Common myeloid progenitor, CD34-positive (primary cell): Measurements from ENCODE around the gene SLC45A1.

Experiments
- CTCF ChIA-PET: fragments of 350-600 bp; sonication (Branson Sonifier 250); formaldehyde crosslinking; loops from one replicate; lab custom pipeline; 2021; ENCODE audit warnings: antibody characterized with exemption; lab: Charles Lee
- POLR2A ChIA-PET: fragments of 350-600 bp; sonication (Branson Sonifier 250); formaldehyde crosslinking; loops from one replicate; lab custom pipeline; 2021; ENCODE audit warnings: antibody characterized with exemption; lab: Charles Lee
- DNase-seq, 3 donors: peaks; one replicate each; pipeline versions ENCODE4 v3.0.0 to v3.0.0-alpha.2; 2013
- H3K27ac ChIP-seq, 2 experiments: 1 replicate in 1 of 2; 2 replicates in 1 of 2; pipeline ENCODE4 v1.7.0; 2013; ENCODE audit warnings: inconsistent platforms in 2 of 2, low read length in 2 of 2, mild to moderate bottlenecking in 2 of 2, low read depth in 1 of 2, moderate library complexity in 1 of 2; ENCODE audit not compliant: severe bottlenecking in 2 of 2, insufficient read depth in 1 of 2, poor library complexity in 1 of 2
- H3K27me3 ChIP-seq, 5 experiments: replicated peaks in 2 of 5; 1 replicate in 3 of 5; 2 replicates in 2 of 5; pipeline versions ENCODE4 v1.6.1 to v1.7.0; 2013; ENCODE audit warnings: low read length in 4 of 5, mild to moderate bottlenecking in 2 of 5, moderate library complexity in 2 of 5, inconsistent platforms in 1 of 5; ENCODE audit not compliant: insufficient read depth in 5 of 5, control insufficient read depth in 4 of 5
- H3K36me3 ChIP-seq, 4 experiments: 1 replicate in 2 of 4; 2 replicates in 2 of 4; pipeline versions ENCODE4 v1.6.1 to v1.7.0; 2013; ENCODE audit warnings: low read length in 3 of 4, control low read depth in 1 of 4, mild to moderate bottlenecking in 1 of 4; ENCODE audit not compliant: control insufficient read depth in 4 of 4, insufficient read depth in 4 of 4
- H3K4me1 ChIP-seq, 4 experiments: 1 replicate in 3 of 4; 2 replicates in 1 of 4; pipeline versions ENCODE4 v1.6.1 to v1.7.1; 2013; ENCODE audit warnings: low read length in 3 of 4, mild to moderate bottlenecking in 3 of 4, control low read depth in 1 of 4, inconsistent platforms in 1 of 4, moderate library complexity in 1 of 4; ENCODE audit not compliant: control insufficient read depth in 4 of 4, insufficient read depth in 4 of 4; ENCODE audit errors: control extremely low read depth in 1 of 4
- H3K4me3 ChIP-seq, 7 experiments: 1 replicate in 4 of 7; 2 replicates in 3 of 7; pipeline versions ENCODE4 v1.5.1 to v1.7.0; 2013; ENCODE audit warnings: mild to moderate bottlenecking in 7 of 7, low read length in 6 of 7, moderate library complexity in 6 of 7, inconsistent platforms in 2 of 7, low read depth in 2 of 7, control low read depth in 1 of 7; ENCODE audit not compliant: insufficient read depth in 4 of 7, control insufficient read depth in 1 of 7; ENCODE audit errors: extremely low read depth in 1 of 7
- H3K9me3 ChIP-seq, 5 experiments: 1 replicate in 4 of 5; 2 replicates in 1 of 5; pipeline versions ENCODE4 v1.6.1 to v1.7.1; 2013; ENCODE audit warnings: low read length in 4 of 5, mild to moderate bottlenecking in 2 of 5, inconsistent platforms in 1 of 5, low read depth in 1 of 5, moderate library complexity in 1 of 5; ENCODE audit not compliant: control insufficient read depth in 4 of 5, insufficient read depth in 2 of 5; ENCODE audit errors: control extremely low read depth in 1 of 5
- WGBS: methylation state at CpG from one replicate; pipeline ENCODE4 v1.1.5; 2013; ENCODE audit not compliant: insufficient coverage; 5-methylcytosine and 5-hydroxymethylcytosine counted together

The SLC45A1 gene

DNA sequence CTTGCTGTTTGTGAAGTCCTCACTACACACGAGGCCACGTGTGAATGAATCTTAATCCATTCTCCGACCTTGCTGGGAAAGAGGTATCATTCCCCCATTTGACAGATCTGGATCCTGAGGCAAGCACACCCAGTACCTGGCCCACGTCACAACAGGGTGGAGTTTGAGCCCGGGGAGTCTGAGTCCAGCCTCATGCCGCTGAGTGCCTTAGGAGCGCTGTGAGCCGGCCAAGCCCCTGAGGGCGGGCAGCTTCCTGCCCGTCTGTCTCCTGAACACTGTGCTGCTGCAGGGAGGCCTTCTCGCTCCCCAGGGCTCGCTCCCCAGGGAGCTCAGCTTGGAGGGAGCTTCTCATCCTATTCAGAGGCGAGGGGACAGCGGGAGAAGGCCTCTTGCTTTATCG lies 29.7 kb downstream of the SLC45A1 start:
- Histone ChIP-seq H3K9me3 (no peaks in the 10 kb centered on the region), H3K4me3 (no peak overlapping the region), H3K27ac (no peak overlapping the region), H3K4me1 (no peaks in the 10 kb centered on the region), H3K36me3 (peaks cover under 1 to 6% (median 2%) of the 10 kb centered on the region in 4 experiments), H3K27me3 (peaks cover 0 to 3% (median 0%) of the 10 kb centered on the region in 5 experiments)
- CTCF ChIA-PET = interaction anchor here (0.9 to 7.6 kb wide), 4 partner anchors 11 to 586 kb away, joined by 3 to 108 read pairs (median 4); no protein-coding TSS in a partner anchor
- DNase-seq = no peak
- WGBS = 92% methylated on average over 15 of the region's 15 CpGs
- POLR2A ChIA-PET = no interaction called here

- Histone ChIP-seq H3K36me3 (peaks cover 4 to 11% (median 7%) of the 10 kb centered on the region in 4 experiments), H3K4me3 (no peak overlapping the region), H3K27ac (no peak overlapping the region), H3K4me1 (no peaks in the 10 kb centered on the region), H3K27me3 (peaks cover 0 to 3% (median 0%) of the 10 kb centered on the region in 5 experiments), H3K9me3 (no peaks in the 10 kb centered on the region)
- CTCF ChIA-PET = interaction anchor here (0.9 to 7.6 kb wide), 4 partner anchors 34 to 333 kb away, joined by 3 to 108 read pairs (median 22); no protein-coding TSS in a partner anchor
- DNase-seq = no peak
- 96% methylated on average over 17 of the region's 21 CpGs for WGBS
- POLR2A ChIA-PET = no interaction called here
Measured at GRCh38 chr1:8348047-8348776, 30.3 kb downstream of the SLC45A1 start.

GRCh38 chr1:8348777-8349472 lies 31.0 kb downstream of the SLC45A1 start:
- H3K36me3 ChIP-seq = peaks cover 4 to 18% (median 14%) of the 10 kb centered on the region in 4 experiments
- peak; percentile 47 to 75 (median 66) for DNase-seq
- H3K4me1 ChIP-seq = no peaks in the 10 kb centered on the region
- POLR2A ChIA-PET = no interaction called here
- no peaks in the 10 kb centered on the region for H3K9me3 ChIP-seq
- CTCF ChIA-PET = interaction anchor here (1.2 to 7.6 kb wide), 7 partner anchors 314 to 681 kb away, joined by 3 to 108 read pairs (median 6); no protein-coding TSS in a partner anchor
- no peak overlapping the region for H3K4me3 ChIP-seq
- peaks cover 0 to 3% (median 0%) of the 10 kb centered on the region in 5 experiments for H3K27me3 ChIP-seq
- H3K27ac ChIP-seq = no peak overlapping the region
- 33% methylated on average over 15 of the region's 21 CpGs for WGBS

GRCh38 chr1:8349473-8349865 lies 31.6 kb downstream of the SLC45A1 start:
- CTCF ChIA-PET = interaction anchor here (1.2 to 7.6 kb wide), 9 partner anchors 9 to 682 kb away, joined by 3 to 108 read pairs (median 6); no protein-coding TSS in a partner anchor
- Histone ChIP-seq H3K9me3 (no peaks in the 10 kb centered on the region), H3K4me1 (no peaks in the 10 kb centered on the region), H3K36me3 (peaks cover 4 to 22% (median 17%) of the 10 kb centered on the region in 4 experiments), H3K27ac (no peak overlapping the region), H3K4me3 (no peak overlapping the region), H3K27me3 (peaks cover 0 to 3% (median 0%) of the 10 kb centered on the region in 5 experiments)
- DNase-seq = no peak
- POLR2A ChIA-PET = no interaction called here
- WGBS = 90% methylated on average over 2 of the region's 9 CpGs

DNA sequence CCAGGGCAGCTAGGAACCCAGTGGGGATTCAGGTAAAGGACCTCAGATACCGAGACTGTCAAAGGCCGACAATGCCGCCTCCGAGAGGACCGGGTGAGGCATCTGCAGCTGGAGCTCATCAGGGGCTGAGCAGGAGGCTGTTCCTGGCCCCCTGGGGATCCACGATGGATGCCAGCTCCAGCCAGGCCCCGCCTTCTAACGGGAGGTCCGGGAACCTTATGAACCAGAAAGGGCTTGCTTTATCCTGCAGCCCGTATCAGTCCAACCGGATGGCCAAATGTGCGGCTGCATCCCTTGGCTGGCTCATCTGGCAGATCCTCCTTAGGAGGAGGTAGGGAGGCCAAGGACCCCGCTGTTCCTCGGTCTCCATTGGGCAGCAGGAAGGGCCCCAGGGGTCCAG lies 32.0 kb downstream of the SLC45A1 start:
- POLR2A ChIA-PET = no interaction called here

GRCh38 chr1:8350914-8351684 lies 33.2 kb downstream of the SLC45A1 start:
- POLR2A ChIA-PET = no interaction called here
- no peak for DNase-seq
- Histone ChIP-seq H3K36me3 (peaks cover 4 to 38% (median 32%) of the 10 kb centered on the region in 4 experiments), H3K27me3 (peaks cover 0 to 3% (median 0%) of the 10 kb centered on the region in 5 experiments), H3K27ac (no peak overlapping the region), H3K9me3 (no peaks in the 10 kb centered on the region), H3K4me3 (no peak overlapping the region), H3K4me1 (no peaks in the 10 kb centered on the region)
- CTCF ChIA-PET = interaction anchor here (1.0 to 7.6 kb wide), 13 partner anchors 7 to 379 kb away, joined by 3 to 108 read pairs (median 7); partner anchors contain the start of gene SLC45A1
- WGBS = 93% methylated on average over 21 of the region's 24 CpGs

More for the DNA sequence above, 32.0 kb downstream of the SLC45A1 start:
- DNase-seq = no peak
- no peaks in the 10 kb centered on the region for H3K9me3 ChIP-seq
- no peak overlapping the region for H3K27ac ChIP-seq
- 93% methylated on average over 13 of the region's 14 CpGs for WGBS
- peaks cover 0 to 3% (median 0%) of the 10 kb centered on the region in 5 experiments for H3K27me3 ChIP-seq
- CTCF ChIA-PET = interaction anchor here (0.9 to 7.6 kb wide), 15 partner anchors 9 to 682 kb away, joined by 3 to 108 read pairs (median 6); partner anchors contain the start of gene SLC45A1
- H3K4me3 ChIP-seq = no peak overlapping the region
- H3K36me3 ChIP-seq = peaks cover 4 to 27% (median 21%) of the 10 kb centered on the region in 4 experiments
- H3K4me1 ChIP-seq = no peaks in the 10 kb centered on the region
